ENCODE data around the gene ARL5C. TPM values are rescaled to one million over a fixed set of nuclear protein-coding genes. Genes with fewer than 3 reads are reported as not detected.
"Not testable (repeated sequence)": the region's sequence is repeated elsewhere in the genome, so short reads cannot be mapped to it uniquely, and the experiment has no call there.

The ARL5C gene
- total RNA-seq, 4 donors from 2014 or later: not detected

GRCh38 chr17:39173526-39174274, 7.7 kb upstream of the ARL5C start:
- no peak for TF ChIP-seq CTCF (IDR thresholded peaks at IDR 0.05)
- no peak for DNase-seq (ENCODE audit: low spot score)
- ATAC-seq (ENCODE audit: low FRiP score): no peak

GRCh38 chr17:39173080-39173479, 7.1 kb upstream of the ARL5C start:
- TF ChIP-seq CTCF (IDR thresholded peaks at IDR 0.05): no peak
- no peak for ATAC-seq (ENCODE audit: low FRiP score)

GRCh38 chr17:39171933-39172332, 6.0 kb upstream of the ARL5C start:
- ATAC-seq (ENCODE audit: low FRiP score): no peak
- TF ChIP-seq CTCF (IDR thresholded peaks at IDR 0.05): no peak
- DNase-seq (ENCODE audit: low spot score): no peak

More at GRCh38 chr17:39173080-39173479, 7.1 kb upstream of the ARL5C start:
- DNase-seq (ENCODE audit: low spot score): no peak

- ATAC-seq (ENCODE audit: low FRiP score) (no peak), DNase-seq (ENCODE audit: low spot score) (no peak)
- TF ChIP-seq CTCF (IDR thresholded peaks at IDR 0.05): no peak
Observed at GRCh38 chr17:39170558-39170957, 4.6 kb upstream of the ARL5C start.

GRCh38 chr17:39170109-39170508, 4.1 kb upstream of the ARL5C start:
- no peak for TF ChIP-seq CTCF (IDR thresholded peaks at IDR 0.05)
- ATAC-seq (ENCODE audit: low FRiP score): no peak

GRCh38 chr17:39169518-39169917, 3.6 kb upstream of the ARL5C start:
- DNase-seq (ENCODE audit: low spot score) (no peak), ATAC-seq (ENCODE audit: low FRiP score) (no peak)
- no peak for TF ChIP-seq CTCF (IDR thresholded peaks at IDR 0.05)

More at GRCh38 chr17:39170109-39170508, 4.1 kb upstream of the ARL5C start:
- no peak for DNase-seq (ENCODE audit: low spot score)

GRCh38 chr17:39169101-39169500, 3.1 kb upstream of the ARL5C start:
- TF ChIP-seq CTCF (IDR thresholded peaks at IDR 0.05): no peak
- no peak for ATAC-seq (ENCODE audit: low FRiP score)
- no peak for DNase-seq (ENCODE audit: low spot score)

- ATAC-seq (ENCODE audit: low FRiP score); DNase-seq (ENCODE audit: low spot score): not testable (repeated sequence)
Observed at GRCh38 chr17:39168503-39168902, 2.5 kb upstream of the ARL5C start.

All from omental fat pad (tissue), 4 donors.